ENCODE measurements around the gene GNAS.

GNAS gene

DNA sequence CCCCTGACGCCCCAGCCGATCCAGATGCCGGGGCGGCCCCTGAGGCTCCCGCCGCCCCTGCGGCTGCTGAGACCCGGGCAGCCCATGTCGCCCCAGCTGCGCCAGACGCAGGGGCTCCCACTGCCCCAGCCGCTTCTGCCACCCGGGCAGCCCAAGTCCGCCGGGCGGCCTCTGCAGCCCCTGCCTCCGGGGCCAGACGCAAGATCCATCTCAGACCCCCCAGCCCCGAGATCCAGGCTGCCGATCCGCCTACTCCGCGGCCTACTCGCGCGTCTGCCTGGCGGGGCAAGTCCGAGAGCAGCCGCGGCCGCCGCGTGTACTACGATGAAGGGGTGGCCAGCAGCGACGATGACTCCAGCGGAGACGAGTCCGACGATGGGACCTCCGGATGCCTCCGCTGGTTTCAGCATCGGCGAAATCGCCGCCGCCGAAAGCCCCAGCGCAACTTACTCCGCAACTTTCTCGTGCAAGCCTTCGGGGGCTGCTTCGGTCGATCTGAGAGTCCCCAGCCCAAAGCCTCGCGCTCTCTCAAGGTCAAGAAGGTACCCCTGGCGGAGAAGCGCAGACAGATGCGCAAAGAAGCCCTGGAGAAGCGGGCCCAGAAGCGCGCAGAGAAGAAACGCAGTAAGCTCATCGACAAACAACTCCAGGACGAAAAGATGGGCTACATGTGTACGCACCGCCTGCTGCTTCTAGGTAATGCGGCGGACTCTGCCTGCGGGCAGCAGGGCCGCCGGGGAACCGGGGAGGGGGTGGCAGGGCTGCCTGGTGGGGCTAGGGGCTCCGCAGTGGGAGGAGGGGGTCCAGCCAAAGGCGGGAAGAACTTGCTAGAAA lies 2.3 kb downstream of the GNAS start:
- no peak for DNase-seq

- no peak for DNase-seq
Measured at GRCh38 chr20:58855506-58856389, 3.2 kb downstream of the GNAS start.

DNA sequence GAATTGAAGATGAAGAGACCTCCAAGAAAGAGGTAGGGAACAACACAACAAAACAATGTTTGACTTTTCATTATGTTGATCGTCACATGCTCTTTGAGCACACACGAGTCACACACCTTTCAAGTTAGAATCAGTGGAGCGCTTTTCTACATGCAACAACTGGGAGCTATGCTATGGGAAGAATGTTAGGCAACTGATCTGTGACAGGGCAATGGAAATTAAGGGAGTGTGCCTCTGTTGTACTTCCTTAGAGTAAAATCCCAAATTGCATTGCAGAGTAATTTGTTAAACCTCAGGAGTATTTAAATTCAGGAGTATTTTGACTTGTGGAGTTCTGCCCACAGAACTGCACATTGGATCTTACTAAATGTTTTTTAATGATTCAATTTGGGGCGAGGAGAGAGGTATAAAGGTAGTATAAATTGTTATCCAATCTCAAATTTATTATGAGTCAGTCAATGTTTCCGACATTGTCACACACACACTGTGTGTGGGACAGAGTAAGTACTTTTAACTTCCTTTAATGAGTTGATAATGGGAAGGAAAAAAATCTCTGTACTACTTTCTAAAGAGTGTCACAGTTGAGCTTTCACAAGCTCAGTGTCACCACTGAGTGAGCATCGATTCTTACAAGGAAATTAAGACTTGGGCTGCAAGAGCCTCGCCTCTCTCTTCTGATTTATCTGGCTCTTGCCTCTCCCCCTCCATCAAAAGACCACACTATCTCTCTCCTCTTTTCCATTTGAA lies 10.7 kb downstream of the GNAS start:
- no peak for DNase-seq

DNA sequence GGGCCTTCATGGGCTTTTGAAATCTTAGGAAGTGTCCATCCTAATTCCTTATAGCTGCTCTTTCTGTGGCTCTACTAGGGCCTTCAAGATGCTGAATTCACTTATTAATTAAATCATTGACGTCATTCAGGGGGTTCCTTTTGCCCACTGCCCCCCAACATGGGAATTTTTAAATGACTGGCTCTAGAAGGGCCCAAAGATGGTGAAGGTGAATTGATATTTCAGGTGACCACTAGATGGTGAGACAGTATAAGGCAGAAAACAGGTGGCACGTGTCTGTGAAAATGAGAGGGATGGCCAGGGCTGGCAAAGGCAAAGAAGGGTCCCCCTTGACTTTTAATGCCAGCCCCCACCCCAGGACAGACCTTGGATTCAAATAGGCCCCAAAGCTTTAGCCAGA lies 11.8 kb downstream of the GNAS start:
- DNase-seq, result no peak

DNA sequence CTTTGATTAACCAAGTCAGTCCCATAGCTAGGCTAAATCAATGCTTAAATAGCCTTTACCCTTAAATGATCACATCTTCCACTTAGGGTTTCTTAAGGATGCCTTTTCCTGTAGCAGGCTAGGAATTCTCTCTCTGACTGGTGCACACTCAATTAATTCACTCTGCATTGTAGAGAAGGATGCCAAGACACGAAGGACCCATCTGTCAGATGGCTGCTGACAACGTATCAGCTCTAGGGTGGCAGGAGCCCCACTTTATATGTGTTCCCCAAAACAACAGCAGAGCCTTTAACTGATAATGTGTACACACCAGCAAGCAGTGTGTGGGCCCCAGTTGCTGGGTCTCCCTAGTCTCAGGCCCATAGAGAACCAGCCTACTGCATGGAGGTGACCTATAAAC lies 13.3 kb downstream of the GNAS start:
- DNase-seq, result no peak

DNA sequence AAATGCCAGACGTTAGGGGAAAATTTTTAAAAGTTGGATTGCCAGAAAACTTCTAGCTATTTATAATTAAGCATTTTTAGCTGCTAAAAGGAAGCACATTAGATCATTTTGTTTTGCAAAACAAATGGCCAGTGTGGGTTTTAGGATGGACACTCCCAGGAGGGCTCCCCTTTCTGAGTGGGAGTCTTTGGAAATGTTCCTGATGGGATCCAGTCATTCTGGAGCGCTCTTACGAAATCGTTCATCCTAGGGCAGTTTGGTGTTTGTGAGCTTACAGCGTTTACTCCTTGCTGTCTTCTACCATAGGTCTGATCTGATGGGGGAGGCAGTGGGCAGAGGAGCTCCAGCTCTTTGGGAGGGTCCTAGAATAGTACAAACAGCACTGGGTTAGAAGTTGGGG lies 14.7 kb downstream of the GNAS start:
- no peak for DNase-seq

DNA sequence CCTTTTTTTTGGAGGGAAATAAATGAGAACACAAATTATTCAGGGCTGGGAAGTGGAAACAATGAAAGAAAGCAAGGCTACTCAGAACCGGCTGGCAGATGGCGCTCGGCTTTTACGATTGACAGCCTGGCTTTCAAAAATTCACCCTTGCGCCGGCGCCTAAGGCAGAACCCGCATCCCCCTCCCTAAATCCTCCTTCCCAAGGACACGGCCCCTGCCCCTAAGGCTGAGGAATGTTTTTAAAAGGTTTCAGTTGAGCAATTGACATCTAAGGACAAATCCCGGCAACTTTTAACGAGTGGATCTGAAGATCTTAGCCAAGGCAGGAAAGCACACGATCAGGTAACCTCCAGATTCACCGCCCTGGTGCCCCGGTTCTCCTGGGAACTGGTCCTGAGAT lies 16.3 kb downstream of the GNAS start:
- DNase-seq, result no peak

GRCh38 chr20:58869662-58870227 lies 17.2 kb downstream of the GNAS start:
- no peak for DNase-seq

DNA sequence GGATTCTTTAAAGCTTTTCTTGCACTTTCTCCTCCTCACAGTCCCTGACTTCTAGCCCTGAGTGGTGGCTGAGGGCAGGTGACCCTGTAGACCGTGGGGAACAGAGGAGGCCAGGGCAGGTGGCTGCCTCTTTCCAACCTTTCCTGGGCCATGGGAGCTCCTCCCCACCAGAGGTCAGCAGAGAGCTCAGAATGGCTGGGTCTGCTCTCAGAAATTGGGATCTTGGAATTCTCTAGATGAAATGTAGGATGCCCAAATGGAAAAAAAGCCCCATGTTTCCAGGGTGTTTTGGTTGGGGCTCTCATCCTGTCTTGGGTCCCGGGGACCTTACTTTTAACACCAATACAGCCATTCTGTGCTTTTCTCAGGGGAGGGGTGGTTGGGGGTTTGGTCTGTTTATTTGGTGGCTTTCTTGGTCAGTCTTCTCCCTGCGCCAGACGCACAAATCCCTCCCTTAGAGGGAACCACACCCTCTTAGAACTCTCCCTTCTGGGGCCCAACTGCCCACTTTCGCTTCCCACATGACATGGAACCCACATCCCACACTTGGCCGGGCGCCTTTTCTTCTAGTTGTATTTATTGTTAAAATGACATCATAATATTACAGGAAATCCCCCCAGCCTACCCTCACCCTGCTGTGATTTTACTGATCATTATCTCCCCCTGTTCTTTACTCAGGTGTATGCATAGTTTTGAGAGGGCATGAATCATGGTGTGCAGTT lies 17.9 kb downstream of the GNAS start:
- no peak for DNase-seq

DNA sequence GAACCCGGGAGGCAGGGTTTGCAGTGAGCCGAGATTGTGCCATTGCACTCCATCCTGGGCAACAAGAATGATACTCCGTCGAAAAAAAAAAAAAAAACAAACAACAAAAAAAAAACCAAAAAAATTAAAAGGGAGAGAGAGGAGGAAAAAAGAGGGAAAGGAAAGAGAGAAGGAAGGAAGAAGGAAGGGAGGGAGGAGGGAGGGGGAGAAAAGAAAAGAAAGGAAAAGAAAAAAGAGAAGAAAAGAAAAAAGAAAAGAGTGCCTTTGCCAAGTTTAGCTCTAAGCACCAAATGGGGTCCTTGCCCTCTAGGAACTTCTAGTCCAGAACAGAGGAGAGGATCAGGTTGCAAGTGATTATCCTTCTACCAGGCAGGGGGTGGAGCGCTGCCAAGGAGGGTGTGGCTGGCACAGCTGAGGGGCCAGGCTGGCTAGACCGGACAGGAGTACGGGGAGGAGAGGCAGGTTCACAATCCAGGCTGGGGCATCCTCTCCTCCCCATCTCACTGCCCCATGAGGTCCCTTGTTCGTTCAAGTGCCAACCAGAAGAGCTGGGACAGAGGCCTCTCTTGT lies 19.1 kb downstream of the GNAS start:
- no peak for DNase-seq

DNA sequence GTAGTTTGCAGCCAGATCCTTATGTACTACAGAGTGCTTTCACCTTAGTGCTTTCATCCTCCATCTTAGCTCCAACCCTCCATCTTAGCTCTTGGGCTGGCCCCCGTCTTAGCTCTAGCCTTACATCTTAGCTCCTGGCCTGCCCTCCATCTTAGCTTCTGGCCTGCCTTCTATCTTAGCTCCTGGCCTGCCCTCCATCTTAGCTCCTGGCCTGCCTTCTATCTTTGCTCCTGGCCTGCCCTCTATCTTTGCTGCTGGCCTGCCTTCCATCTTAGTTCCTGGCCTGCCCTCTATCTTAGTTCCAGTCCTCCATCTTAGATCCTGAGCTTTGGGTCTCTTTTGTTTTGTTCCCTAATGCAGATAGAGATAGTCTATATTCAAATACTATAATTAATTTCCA lies 22.0 kb downstream of the GNAS start:
- no peak for DNase-seq

GRCh38 chr20:58875111-58875510 lies 22.6 kb downstream of the GNAS start:
- no peak for DNase-seq

- DNase-seq, result no peak
Measured at GRCh38 chr20:58875541-58876134, 23.1 kb downstream of the GNAS start.

GRCh38 chr20:58876437-58876836 lies 23.9 kb downstream of the GNAS start:
- DNase-seq, result no peak

DNA sequence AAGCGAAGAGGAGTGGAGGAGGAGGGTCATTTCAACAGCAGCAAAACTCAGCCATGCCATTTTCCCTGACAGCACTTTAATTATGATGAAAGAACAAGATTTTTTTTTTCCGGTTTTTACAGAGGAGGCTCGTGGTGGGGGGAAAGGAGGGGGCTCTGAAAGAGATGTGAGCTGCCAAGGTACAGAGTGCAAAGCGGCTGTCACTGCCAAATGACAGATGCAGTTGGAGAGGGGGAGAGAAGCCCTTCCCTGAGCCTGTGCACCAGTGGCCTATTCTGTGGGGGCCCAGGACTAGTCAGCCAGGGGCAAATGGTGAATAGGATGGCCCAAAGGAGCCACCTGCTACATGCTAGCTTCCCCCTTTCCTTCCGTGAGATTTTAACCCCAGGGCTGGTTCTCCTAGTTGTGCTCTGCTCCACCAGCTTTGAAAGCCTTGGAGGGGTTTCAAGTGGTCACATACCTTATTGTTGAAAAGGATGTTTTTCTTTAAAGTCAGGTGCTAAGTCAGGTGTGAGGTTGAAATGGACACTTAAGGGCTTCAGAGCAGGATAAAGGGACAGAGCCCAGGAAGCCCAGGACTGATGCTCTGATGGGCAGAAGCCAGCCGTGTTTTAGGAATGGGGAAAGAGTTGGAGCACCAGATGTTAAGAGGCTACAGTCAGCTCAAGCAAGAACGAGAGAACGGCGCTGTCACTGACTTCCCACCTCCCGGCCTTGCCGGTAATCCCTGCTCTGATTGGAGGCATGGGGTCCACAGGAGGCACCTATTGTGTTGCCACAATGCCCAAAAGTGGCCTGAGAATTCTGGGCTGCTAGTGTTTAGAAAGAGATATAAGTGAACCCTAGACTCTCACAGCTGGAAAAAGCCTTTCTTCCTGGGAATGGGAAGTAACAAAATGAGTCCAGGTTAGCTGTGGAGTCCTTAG lies 24.8 kb downstream of the GNAS start:
- DNase-seq, result no peak

DNA sequence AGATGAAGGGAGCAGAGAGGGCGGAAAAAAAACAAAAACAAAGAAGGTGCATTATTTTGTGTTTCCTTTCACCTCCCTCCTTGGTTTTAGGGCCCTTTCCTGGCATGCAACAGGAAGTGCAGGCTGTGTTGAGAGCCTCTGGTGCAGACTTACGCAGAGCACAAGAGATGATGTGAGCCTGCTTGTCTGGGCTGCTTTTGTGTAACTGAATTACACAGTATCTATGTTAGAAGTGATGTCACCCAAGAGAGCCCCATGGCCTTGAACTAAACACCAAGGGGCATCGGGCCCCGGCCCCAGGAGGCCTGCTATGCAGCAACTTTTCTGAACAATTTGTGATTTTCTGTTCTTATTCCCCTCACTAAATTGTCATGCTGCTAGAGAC lies 25.5 kb downstream of the GNAS start:
- no peak for DNase-seq

- DNase-seq, result no peak
Measured at GRCh38 chr20:58878399-58878798, 25.9 kb downstream of the GNAS start.

GRCh38 chr20:58880441-58880840 lies 27.9 kb downstream of the GNAS start:
- no peak for DNase-seq

DNA sequence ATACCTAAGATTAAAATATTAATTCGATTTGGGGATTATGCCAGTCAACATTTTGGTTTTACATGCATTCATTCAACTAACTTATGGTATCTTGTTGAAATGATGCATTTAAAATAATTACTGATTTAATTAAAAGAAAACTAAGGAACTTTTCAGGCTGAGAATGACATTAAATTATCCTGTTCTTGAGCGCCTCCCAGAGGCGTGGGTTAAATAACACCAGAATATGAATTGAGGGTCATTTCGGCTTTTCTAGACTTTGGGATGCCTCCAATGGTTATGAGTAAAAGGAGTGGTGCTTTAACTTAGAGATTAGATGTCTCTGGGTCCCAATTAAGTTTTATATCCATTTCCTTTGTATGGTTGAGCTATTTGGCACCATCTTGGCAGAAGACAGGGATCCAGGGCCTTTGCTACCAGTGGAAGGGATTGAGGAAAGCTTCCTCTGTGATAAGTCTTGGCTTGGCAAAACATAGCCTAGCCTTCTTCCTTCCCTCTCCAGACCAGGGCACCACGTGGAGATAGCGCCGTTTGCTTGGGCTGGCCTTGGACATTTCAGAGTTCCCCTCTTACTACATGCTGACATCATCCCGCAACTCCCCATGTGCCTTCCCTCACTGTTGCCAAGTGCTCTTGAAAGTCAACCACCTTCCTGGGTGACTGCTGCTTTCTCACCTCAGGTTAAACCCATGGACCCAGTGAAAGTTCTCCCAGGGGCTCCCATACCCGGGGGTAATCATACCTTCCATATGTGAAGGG lies 28.7 kb downstream of the GNAS start:
- DNase-seq, result no peak

- DNase-seq, result no peak
Measured at GRCh38 chr20:58882704-58883089, 30.2 kb downstream of the GNAS start.

Measured in stimulated activated CD4-positive, alpha-beta T cell treated with anti-CD3 and anti-CD28 coated beads, Interleukin-1b, Interleukin-23, amount 100 ng/mL, for 48 hours (primary cell).